ENCODE data around the gene NFIA.

The NFIA gene

DNA sequence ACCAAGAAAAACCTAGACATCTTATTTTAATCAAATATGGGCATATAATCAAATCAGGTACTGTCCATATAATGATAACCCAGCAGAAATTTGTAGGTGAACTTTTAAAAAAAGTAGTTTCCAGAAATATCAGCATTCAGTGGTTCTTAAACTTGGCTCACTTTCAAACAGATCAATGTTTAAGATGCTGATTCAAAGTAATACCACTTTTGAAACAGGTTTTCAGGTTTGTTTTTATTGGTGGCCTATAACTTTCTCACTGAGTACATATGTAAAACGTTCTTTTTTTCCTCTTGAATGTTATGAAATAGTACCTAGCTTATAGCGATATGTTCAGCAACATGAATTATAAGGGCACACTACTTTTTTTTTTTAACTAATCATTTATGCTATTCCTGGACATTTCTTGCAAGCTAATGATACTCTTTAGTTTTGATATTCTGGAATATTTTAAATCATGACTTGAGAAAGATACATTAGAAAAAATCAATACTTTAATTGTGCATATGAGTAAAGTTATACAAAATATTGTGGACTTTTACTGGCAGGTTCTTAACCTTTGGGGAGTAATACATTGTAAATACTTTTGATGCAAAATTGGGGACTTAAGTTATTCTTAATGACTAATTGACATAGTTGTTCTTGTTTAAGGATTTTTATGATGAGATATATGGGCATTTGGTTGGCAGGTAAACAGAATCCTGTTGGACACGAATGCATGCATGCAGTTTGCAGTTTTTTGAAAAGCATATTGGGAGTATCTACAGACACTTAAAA is 3.0 kb downstream of the NFIA start:
- DNase-seq = no peak

DNA sequence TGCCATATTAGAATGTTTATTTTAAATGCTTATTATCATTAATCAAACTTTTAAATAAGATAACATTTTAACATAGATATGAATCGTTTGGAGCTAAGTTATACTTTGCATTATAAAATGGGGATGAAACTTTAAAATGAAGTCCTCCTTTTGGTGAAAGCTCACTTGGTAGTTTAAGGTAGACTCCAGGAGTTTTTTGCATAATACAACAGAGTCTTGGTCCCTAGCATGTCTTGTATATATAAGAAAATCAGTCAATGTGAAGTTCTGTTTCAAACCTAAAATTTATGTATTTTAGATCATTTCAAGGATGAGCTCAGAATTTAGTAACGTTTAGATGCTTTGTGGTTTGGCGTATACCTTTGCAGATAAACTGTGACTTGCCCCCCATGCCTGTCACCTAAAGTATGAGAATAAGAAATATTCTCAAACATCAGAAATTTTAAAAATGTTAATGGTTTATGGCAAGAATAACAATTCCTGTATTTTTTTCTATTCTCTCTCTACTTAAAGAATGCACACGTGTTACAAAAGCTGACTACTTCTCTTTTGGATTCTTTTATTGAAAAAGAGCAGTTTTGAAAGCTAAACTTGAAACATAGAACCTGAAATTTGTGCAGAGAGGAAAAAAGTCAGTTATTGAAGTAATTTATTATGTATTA is 3.8 kb downstream of the NFIA start:
- DNase-seq = no peak

DNA sequence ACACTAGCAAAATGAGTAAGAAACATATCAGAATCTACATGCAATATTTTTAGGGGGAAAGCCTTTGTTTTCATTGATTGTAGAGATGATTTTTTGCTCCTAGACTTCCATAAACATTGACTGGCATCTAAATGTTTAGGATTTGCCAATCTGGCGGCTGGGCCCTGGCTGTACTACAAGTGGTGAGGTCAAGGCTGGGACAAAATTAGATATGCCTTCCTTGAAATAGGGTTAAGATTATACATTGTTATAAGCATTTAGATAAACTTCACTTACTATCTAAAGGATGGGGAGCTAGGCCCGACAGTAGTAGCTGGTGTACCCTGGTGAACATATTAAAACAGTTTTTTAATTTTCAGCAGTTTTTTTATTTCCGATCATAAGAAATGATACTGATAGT is 5.2 kb downstream of the NFIA start:
- no peak for DNase-seq

DNA sequence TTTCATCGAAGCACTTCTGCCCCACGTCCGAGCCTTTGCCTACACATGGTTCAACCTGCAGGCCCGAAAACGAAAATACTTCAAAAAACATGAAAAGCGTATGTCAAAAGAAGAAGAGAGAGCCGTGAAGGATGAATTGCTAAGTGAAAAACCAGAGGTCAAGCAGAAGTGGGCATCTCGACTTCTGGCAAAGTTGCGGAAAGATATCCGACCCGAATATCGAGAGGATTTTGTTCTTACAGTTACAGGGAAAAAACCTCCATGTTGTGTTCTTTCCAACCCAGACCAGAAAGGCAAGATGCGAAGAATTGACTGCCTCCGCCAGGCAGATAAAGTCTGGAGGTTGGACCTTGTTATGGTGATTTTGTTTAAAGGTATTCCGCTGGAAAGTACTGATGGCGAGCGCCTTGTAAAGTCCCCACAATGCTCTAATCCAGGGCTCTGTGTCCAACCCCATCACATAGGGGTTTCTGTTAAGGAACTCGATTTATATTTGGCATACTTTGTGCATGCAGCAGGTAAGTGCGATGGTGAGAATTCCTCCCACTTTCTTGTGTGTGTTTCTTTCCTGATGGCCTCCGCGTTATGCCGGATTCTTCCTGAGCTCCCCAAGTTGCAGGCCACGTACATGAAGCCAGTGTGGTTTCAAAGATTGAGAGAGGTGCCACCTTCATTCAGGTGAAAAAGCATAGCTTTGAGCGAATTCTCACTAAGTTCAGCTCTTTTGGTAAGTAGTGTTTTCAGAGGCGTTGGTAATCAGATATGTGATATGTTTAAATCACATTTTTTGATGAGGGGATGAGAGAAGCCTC is 6.0 kb downstream of the NFIA start:
- no peak for DNase-seq

DNA sequence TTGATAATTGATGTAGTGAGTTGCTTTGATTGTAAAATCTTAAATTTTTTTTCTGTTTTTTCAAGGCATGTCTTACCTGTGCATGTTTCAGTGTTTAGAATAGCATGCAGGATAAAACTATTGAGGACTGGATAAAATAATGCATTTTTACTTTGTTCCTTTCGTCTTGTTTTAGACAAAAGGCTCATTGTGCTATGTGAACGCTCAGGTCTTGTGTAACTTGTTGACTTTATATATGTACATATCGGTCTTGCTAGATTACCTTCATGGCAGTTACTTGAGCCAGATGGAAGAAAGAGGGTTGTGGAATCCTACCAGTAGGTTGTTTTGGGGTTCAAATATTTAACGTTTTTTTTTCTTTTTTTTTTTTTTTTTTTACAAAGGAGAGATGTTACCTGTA is 7.0 kb downstream of the NFIA start:
- no peak for DNase-seq

DNA sequence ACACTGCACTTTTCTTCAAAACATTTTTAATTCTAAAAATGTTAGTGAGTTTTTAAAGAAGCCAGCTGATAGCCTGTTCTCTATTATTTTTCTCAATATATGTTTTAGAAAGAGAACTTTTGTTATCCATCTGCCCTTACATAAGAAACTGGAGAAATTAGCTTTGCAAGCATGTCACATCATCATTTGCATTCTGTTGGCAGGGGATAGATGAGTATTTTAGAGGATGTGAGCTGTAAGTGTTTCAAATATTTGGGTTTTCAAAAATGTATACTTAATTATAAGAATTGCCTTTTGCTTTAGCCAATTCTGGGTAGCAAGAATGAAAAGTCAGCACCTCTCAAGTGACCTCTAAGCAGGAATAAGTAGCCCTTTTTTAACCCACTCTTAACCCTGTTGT is 7.4 kb downstream of the NFIA start:
- no peak for DNase-seq

DNA sequence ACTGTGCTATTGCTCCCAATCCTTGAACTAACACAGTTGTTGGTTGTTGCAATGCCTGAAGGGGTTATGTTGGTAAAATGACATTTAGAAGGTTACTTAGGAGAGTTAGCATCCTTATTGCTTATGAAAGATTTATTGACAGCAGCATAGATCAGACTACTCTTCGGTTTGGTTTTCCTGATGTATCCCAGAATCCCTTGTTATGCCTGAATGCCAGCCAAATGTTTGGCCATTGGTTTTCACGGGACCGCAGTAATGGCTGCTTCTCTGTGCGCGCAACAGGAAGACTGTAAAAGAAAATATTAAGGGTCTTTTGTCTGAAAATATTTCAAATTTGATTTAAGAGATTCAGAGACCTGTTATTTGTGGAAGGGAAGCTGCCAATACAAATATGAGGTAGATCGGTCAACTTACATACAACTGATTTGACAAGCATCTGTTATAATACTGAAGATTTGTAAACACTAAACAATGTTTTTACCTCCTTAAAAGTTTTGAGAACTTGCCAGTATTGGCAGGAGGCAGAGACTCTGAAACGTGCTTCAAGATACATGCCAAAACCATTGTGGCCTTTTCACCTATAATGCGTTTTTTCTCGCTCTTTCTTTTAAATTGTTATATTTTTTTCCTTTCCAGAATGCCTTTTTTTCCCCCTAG is 8.3 kb downstream of the NFIA start:
- DNase-seq = no peak

DNA sequence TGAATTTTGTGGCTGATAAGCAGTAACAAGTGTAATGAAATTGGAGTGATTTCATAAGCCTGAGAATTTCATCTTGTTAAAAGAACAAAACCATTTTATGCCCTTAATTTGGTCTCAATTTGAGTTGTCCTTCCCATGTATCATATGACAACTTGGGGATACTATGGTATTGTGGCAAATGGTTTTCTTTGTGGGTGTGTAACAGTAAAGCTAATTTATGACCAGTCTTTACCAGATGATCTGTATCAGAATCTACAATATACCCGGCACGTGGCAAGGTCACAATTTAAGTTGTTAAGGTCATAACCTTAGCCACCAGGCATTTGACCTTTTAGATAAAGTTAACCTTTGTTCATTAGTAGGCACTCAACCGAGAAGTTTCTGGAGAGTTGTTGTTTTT is 9.1 kb downstream of the NFIA start:
- no peak for DNase-seq

DNA sequence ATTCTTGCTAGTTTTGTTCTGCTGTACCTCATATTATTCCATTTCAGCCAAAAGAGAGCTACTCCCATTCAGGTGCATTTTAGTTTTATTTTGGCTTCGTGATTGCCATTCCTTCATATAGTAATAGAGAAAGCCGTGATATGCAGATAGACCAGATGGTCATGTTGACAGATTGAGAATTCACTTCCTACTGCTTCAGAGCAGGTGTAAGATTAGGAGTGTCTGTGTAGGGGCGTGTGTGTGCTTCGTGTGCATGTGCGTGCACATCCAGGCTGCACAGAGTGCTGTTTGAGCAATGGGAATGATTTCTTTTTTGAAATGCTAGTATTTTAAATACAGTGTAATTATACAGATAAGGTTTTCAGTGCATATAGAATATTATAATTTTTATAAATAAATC is 10.3 kb downstream of the NFIA start:
- DNase-seq = no peak

DNA sequence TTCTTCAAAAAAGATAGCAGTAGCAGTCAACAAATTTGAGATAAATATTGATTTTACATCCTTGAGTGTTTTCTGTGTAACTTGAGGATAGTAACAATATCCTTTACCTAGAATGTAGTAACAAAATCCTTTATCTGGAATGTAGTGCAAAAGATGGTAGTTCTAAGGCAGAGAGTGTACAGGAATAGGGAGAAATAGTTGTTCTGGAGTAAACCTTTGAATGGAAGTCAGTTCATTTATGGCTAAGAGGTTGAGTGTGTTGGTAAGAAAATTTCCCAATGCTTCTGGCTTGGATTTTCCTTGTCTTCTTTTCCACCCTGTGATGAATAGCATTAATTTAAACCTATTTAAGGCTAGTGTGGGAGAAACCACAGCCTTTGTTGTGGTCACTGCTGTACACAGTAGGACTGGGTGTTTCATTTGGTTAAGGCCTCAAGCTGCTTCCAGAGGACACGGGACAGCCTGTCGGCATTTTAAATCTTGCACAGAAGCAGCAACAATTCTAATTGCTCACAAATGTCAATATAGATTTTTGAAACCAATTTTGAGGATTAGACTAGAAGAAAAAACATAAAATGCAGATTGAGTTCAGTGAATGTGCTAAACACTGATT is 11.3 kb downstream of the NFIA start:
- no peak for DNase-seq

DNA sequence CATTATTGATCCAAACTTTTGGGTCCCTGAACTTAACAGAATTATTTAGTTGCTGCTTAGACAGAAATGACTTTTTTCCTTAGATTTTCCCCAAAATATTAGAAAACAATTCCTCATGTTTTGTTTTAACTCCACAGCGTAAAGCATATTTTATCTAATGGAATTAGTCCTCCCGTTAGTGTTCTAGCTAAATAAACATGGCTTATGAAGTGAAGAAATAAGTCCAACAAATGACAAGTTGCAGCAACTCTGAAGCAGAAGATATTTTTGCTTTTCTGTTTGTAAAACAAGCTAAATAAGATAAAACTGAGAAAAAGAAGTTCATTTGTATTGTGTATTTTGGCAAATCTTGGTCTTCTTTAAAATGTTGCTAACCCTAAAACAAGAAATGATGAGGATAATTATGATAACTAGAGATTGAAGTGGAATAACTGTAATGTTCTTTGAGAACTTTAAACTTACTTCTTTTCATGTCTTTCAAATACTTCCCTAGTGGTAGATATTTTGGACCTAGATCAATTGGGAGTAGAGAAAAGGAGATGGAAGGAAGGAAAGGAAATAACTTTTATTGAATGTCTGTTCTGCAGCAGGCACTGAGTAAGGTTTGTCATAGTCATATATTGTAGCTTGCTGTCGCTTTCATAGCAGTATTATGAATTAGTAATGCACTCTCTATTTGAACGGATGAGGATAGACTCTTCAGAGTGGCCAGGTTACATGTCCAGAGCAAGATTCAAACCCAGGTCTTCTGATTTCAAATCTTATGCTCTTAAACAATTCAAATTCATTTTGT is 12.5 kb downstream of the NFIA start:
- DNase-seq = no peak

DNA sequence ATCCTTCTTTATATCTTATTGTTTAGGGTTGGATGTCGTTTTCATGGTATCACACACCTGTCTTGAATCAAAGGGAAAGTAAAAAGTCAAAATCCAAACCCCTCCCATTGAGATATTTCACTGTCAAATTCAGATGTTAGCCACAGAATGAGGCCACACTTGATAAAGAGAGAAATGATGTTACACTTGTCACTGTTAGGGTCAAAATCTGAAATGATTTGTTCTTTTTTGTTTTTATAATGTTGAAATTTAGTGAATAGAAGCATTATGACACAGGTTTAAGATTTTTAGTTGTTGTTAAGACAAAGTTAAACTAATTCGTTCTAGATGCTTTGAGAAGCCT is 13.1 kb downstream of the NFIA start:
- DNase-seq = no peak

DNA sequence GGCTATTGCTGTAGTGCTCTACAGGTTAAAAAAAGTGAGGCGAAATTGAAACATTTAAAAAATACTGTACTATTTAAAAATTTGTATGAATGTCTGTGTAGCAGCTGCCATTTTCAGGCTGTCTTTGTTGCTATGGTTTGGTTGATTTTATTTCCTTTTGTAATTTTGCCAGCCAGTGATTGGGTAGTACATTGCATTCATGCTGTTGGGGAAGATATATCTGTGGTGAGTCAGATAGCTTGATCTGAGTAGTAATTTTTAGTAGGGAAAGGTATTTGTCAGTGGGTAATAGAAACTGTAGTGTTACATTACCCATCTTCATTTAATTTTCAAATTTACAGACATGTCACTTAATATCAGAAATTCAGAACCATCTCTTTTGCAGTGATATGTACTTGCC is 15.0 kb downstream of the NFIA start:
- DNase-seq = no peak

DNA sequence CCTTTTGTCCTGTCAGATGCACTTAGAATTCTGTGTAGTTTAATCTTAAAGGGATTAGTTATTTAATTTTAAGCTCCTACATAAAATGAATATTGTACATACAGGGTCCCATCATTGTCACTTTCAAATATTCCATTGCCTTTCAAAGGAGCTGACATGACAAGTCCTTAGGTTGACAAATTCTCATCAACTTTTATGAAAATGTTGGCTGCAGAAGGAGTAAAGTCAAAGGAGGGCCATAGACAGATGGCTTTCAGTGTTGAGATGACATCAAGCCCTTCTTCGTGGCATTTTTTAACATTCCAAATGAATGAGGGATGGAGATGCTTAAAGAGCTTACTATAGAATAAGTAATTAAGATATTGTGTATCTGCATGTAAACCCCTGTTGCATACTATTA is 15.4 kb downstream of the NFIA start:
- no peak for DNase-seq

DNA sequence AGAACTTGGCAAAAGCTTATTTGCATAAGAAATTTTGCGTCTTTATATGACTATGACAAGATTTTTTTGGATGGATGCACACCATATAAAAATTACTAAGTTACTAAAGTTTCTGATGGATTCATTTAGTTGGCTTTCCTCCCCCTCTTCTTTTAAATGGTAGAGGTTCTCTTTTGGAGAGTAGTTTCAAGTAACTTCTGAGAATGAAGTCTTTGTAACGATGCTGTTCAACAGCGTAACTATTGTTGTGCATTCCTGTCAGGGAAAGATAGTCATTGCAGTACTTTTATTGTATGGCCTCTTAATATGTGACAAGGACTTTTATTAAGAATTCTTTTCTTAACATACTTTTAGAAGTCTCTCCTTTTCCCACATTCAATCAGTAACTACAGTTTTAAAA is 16.0 kb downstream of the NFIA start:
- DNase-seq = no peak

DNA sequence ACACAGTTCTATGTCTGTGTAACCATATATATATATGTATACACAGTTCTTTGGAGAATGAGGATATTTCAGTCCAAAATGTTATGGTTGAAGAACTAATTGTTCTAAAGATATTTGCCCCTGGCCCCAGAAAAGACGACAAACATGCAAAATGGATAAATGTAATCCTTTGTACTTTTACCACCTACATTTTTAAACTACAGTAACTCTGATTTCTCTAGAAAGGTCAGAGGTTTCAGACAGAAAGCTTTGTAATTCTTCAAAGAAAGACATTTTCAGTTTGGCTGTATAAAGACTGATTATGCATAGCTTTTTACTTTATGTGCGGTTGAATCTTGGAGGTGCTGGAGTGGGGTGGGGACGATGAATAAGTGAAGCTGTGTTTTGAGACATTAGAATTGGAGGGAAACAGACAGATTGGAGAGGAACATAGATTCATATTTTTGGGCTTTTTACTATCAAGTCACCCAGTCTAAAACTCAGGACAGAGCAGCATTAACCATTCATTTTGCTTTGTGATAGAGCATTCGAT is 16.6 kb downstream of the NFIA start:
- no peak for DNase-seq

DNA sequence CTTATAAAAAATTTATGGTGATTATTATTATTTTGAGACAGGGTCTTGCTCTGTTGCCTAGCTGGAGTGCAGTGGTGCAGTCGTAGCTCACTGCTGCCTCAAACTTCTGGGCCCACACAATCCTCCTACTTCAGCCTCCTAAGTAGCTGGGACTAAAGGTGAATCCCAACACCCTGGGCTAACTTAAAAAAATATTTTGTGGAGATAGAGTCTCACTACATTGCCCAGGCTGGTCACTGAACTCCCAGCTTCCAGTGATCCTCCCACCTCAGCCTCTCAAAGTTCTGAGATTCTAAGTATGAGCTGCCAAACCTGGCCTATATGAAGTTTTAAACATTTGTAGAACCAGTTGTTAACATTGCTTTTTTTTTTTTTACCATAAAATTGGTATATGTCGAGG is 18.2 kb downstream of the NFIA start:
- no peak for DNase-seq

DNA sequence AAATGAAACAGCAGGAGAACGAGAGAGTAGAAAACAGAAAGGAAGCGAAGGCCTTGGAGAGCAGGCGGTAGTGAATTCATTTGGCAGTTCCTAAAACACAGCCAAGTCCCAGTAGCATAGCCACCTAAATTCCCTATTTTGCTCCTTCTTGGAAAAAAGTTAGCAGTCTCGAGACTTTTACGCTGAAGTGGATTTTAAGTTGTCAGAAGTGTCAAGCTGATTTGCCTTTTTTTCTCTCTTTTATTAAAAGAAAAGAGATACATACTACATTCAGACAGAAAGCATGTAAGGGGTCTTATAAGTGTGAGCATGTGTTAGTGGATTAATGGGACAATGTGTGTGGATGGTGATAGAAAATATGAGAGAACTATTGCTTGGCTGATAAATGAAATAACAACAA is 19.2 kb downstream of the NFIA start:
- DNase-seq = no peak

DNA sequence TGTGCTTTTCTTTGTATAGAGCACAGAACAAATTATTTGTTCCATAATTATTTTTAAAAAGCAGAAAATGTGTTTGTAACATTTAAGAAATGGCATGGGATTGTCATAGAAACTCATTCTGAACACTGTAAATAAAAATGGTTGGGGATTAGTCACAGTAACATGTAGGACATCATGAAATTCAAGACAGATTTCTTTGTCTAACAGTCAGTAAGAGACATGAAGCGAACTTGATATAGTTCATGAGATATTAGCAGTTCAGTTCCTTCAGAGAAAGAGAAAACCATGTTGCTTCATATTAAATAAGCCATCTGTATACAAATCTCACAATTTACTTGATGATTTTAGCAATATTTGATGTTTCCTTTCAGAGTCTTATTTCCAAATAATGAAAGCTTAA is 19.7 kb downstream of the NFIA start:
- no peak for DNase-seq

DNA sequence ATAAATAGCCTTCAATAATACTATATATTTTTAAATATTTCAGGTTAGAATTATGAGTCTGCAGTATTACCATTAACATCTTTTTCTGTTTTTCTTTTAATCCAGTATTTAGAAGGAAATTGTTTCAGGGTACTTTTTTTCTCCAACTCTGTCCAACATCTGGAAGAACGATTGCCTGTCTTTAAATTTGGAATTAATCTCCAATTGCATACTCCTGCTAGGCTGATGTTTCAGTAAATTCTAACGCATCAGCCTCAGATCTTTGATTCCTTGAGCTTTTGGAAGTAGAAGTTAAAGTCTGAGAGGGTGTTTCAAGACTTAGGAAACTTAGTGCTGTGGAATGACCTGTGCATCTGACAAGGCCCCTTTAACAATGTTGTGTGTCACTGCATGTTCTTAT is 20.3 kb downstream of the NFIA start:
- DNase-seq = no peak

DNA sequence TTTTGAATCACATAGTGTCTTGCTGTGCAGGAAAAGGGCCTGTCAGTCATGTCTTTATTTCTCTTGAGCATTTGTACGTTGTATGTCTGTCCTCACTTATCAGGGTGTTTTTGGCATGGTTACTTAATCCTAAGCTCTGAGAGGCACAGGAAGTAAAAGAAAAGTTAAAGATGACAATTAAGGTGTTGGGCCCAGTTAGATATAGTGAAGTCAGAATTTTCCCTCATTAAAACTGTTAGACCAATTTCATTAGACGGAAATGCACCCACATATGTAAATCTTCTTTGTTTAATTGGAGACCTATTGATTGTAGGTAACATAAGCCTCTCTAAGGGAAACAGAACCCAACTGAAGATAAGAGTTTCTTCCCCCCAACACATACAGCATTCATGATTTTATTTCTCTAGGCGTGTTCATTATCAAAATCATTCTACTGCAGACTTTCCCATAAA is 21.9 kb downstream of the NFIA start:
- no peak for DNase-seq

DNA sequence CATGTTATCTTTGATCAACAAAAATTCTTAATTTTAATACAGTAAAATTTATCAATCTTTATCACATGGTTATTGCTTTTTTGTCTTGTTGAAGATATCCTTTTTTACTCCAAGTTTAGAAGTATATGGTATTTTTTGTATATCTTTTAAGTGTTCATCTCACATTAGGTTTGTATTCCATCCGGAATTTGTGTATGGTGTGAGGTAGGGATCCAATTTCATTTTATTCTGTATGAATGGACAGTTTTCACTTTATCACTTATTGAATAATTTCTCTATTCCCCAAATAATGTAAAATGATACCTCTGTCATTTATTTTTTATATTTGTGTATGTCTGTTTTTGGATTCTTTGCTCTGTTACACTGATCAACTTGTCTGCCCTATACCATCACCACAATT is 25.3 kb downstream of the NFIA start:
- DNase-seq = no peak
